HG02852 (cell line): ENCODE data around the gene MAP7D1.
A peak's percentile ranks its signal among the peaks of the same experiment; 100 is the strongest.
"Not testable (repeated sequence)": the region's sequence is repeated elsewhere in the genome, so short reads cannot be mapped to it uniquely, and the experiment has no call there.

ENCODE experiments used
- ATAC-seq: cut with Tn5 transposase; IDR thresholded peaks from one replicate; pipeline ENCODE4 v1.9.1; 2021; ENCODE audit warnings: mild to moderate bottlenecking, moderate library complexity; ENCODE audit not compliant: unreplicated experiment

MAP7D1 gene

GRCh38 chr1:36199934-36200741 is 44.2 kb downstream of the MAP7D1 start:
- no peak for ATAC-seq

- no peak for ATAC-seq
Measured at GRCh38 chr1:36203027-36203553, 47.1 kb downstream of the MAP7D1 start.

DNA sequence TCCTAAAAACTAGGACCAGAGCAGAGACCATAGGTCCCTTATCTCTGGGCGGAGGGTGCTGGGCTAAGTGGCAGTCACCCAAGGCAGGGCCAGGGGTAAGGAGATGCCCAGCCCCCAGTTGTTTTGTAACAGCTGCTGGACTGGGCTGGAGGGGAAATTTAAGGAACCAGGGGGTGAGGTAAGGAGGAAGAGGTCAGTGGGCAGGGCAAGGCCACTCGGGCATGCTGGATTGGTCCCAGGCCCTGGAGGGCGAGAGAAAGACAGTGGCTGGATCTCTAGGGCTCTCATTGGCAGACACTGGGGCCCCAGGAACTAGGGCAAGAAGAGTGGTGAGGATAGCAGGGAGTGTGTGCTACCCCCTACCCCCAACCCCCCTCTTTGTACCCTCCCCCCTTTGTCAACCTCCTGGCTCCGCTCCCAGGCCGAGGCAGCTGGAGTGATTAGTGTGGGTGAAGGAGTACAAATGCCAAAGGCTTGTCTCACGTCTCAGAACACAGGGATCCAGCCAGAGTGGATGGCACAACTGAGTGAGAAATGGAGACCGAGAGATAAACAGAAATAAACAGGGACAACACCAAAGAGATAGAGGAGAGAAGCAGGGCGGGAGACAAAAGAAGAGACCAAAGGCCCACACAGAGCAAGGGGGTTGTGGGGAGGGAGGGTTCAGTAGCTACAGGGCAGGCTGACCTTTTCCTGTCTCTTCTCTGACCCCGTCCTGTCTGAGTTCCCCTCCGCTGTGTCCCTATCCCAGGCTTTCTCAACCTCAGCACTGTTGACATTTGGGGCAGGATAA is 47.8 kb downstream of the MAP7D1 start:
- ATAC-seq: no peak

- no peak for ATAC-seq
Measured at GRCh38 chr1:36204347-36204909, 48.5 kb downstream of the MAP7D1 start.

GRCh38 chr1:36206323-36206858 is 50.4 kb downstream of the MAP7D1 start:
- no peak for ATAC-seq

DNA sequence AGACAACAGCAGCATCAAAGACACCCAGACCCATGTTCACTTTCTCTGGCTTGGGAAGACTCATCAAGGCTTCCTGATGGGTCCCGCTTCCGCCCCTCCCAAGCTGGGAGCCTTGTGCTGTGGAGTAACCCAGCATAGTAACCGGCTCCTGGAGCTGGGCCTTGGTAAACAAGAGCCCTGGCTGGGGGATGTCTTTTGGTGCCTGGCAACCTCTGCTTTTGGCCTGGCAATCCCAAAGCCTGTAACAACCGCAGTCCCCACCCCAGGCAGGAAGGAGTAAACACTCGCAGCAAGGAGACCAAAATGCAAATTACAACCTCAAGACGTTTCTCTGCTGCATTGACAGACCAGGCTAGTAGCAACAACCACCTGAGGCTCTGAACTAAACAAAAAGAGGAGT is 51.4 kb downstream of the MAP7D1 start:
- no peak for ATAC-seq

- ATAC-seq: no peak
Measured at GRCh38 chr1:36208978-36209703, 53.2 kb downstream of the MAP7D1 start.

DNA sequence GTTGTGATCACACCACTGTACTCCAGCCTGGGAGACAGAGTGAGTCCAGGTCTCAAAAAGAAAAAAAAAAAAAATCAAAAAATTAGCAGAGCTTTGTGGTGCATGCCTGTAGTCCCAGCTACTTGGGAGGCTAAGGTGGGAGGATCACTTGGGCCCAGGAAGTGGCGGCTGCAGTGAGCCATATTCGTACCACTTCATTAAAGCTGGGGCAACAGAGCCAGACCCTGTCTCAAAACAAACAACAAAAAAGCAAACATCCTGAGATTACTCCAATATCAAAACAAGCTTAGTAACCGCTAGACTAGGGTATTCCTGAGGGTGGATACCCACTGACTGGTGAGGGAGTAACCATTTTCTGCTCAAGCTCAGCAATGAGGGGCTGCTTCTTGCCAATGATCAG is 55.3 kb downstream of the MAP7D1 start:
- ATAC-seq: no peak

- no peak for ATAC-seq
Measured at GRCh38 chr1:36211841-36212240, 55.9 kb downstream of the MAP7D1 start.

DNA sequence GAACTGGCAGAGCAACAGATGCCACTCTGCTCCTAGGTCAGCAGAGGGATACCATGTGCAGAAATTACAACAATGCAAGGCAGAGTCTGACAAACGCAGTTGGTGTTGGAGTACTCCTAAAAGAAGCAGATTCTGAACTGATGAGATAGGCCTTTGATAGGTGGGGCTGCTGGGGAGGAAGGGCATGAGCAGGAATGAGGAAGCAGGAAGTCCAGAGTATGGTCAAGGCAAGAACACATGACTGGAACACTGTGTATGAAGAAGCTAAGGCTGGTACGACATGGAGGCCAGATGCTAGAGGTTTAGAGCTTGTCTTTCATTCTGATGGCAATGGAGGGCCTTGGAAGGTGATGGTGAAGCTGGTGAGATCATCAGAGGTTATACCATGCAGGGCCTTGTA is 56.8 kb downstream of the MAP7D1 start:
- ATAC-seq: no peak

DNA sequence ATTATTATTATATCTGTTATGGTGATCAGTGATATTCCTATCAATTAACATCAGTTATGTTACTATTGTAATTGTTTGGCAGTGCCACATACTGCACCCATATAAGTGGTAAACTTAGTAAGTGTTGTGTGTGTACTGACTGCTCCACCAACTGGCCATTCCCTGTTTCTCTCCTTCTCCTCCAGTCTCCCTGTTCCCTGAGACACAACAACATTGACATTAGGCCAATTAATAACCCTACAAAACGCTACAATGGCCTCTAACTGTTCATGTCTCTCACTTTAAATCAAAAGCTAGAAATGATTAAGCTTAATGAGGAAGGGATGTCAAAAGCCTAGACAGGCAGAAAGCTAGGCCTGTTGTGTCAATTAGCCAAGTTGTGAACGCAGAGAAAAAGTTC is 61.7 kb downstream of the MAP7D1 start:
- ATAC-seq: no peak

DNA sequence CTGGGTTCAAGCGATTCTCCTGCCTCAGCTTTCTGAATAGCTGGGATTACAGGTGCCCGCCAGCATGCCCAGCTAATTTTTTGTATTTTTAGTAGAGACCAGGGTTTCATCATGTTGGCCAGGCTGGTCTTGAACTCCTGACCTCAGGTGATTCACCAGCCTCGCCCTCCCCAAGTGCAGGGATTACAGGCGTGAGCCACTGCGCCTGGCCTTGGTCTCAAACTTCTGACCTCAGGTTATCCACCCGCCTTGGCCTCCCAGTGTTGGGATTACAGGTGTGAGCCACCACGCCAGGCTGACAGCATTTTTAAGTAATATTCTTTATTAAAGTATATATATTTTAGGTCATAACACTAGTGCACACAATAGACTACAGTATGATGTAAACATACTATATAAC is 65.9 kb downstream of the MAP7D1 start:
- not testable (repeated sequence) for ATAC-seq

GRCh38 chr1:36222481-36223380 is 66.8 kb downstream of the MAP7D1 start:
- ATAC-seq: no peak

DNA sequence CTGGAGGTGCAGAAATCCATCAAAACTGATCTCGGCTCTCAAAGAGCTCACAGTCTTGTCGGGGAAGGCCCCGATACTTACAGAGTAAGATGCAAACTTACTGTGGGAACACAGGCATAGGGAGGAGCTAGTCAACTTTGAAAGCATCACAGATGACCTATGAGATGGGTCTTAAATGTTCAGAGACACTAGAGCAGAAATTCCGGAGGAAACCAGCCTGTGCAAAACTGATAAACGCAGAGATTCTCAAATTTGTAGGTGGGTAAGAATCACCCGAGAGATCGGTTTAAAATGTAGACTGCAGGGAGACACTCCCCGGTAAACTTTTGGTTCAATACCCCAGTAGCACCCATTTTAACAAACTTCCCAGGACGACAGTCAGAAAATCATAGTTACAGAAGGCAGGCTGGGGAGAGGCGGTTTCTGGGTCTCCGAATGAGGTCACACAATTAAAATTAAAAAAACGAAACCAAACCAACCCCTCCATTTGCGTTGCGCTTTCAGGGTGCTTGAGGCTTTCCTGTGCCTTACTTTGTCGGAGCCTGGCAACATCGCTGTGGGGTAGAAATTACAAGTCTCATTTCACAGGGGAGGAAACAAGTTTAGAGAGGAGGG is 67.5 kb downstream of the MAP7D1 start:
- peak; percentile 20 for ATAC-seq

DNA sequence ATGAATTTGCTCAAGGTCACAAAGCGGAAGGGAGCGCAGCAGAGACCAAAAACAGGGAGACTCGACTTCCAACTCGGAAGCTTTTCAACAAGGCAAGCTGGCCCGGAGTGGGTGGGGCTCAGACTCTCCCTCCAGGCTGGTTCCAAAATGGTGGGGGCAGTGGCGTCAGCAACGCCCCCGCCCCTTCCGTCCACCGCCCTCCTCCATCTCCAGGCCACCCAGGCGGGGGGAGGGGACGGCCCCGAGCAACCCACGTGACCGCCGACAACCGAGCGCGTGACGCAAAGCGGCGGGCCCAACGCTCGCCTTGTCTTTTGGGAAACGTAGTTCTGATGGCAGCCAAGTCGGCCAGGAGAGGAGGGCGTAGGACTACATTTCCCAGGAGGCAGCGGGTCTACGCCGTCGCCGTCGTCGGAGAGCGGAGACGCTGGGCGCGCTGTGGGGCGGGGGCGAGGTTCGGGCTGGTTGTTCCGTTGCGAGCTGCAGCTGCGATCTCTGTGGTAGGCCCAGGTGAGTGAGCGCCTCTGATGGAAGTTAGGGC is 68.1 kb downstream of the MAP7D1 start, which contains the start of gene THRAP3:
Gene THRAP3 (plus strand): TSS at position 448 of the 541 bp plus-strand sequence. CDS start 58,121 bp downstream, outside the sequence.
- peak; percentile 90 for ATAC-seq

DNA sequence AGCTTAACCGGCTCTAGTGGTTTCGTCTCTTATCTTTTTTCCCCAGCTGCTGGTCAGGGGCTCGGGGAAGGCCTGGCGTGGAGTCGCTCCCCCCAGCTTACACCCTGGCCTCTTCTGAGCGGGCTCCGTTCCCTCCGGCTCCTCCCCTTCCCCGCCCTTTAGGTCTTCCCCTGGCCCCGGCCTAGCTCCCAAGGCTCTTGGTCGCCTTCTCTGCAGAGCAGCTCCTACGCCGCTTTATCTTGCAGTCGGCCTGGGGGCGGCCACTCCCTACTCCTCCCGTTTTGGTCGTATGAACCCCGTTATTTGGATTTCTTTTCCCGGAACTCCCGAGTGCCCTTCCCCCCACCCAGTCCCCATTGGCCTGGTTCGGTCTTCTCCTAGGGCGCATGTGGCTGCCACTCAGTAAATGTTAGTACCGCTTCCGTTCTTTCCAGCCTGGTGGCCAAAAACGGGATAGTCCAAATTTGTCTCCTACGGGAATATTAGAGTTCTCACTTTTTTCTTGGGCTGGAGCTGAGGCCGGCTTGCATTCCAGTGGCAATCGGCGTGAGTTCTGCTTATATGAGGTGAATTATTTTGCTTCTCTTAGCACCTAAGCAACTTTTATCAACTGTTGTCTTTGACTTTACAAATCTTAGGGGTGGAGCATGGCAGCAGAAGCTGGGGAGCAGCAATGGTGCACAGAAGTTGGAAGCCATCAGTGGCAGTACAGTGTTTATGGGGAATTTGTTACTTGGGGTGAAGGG is 68.8 kb downstream of the MAP7D1 start:
- ATAC-seq: peak; percentile 50

DNA sequence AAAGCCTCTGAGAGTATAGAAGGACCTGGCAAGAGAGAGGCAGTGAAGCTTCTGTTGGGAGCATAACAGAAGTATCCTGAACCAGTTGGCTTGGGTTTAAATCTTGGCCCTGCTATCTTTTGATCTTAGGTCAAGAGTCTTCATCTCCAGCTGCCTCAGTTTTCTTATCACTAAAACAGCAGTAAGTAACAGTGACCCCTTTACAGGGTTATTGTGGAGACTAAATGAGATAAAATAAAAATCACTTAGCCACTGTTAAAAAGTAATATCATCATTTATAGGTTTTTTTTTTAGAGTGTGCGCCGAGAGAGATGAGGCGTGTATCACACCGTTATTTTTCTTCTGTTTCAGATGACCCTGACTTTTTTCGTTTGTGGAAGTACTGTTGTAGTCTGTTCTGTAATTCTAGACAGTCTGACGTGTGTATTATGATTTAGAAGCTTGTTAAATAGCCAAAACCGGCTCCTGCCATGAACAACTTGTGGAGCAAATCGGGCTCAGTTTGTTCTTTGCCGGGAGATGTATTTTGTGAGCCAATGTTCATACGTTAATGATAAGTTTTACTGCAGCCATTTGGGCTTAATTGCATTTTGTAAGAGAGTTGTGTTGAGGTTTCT is 69.4 kb downstream of the MAP7D1 start:
- ATAC-seq: no peak

DNA sequence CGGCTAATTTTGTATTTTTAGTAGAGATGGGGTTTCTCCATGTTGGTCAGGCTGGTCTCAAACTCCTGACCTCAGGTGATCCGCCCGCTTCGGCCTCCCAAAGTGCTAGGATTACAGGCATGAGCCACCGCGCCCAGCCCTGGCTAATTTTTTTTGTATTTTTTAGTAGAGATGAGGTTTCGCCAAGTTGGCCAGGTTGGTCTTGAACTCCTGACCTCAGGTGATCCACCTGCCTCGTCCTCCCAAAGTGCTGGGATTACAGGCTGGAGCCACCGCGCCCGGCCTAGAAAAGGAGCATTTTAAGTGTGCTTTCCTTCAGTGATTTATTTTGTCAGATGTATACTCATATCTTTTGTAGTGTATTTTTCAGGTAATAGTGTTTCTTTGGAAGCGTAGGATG is 74.3 kb downstream of the MAP7D1 start:
- not testable (repeated sequence) for ATAC-seq
